Immature natural killer cell (primary cell): ENCODE data around the gene SSH2. TPM values are rescaled to one million over a fixed set of nuclear protein-coding genes. Genes with fewer than 3 reads are reported as not detected.
"Not testable (repeated sequence)": the region's sequence is repeated elsewhere in the genome, so short reads cannot be mapped to it uniquely, and the experiment has no call there.

ENCODE experiments used
- DNase-seq, 3 donors: peaks; one replicate each; pipeline ENCODE4 v3.0.0; 2022; ENCODE audit warnings: mixed read lengths in 1 of 3
- H3K27ac Mint-ChIP-seq, 6 donors: one replicate each; pipeline ENCODE4 v1.8.0; 2020; ENCODE audit warnings: mixed read lengths in 6 of 6, mild to moderate bottlenecking in 5 of 6, inconsistent platforms in 4 of 6, moderate library complexity in 3 of 6
- H3K27me3 Mint-ChIP-seq, 3 donors: one replicate each; pipeline ENCODE4 v1.8.0; 2020 to 2021; ENCODE audit warnings: low read depth in 3 of 3, mild to moderate bottlenecking in 3 of 3, mixed read lengths in 3 of 3, moderate library complexity in 3 of 3, inconsistent platforms in 1 of 3
- H3K36me3 Mint-ChIP-seq, 3 donors: one replicate each; pipeline ENCODE4 v1.8.0; 2020; ENCODE audit warnings: mixed read lengths in 3 of 3, inconsistent platforms in 2 of 3, mild to moderate bottlenecking in 2 of 3
- H3K4me1 Mint-ChIP-seq, 2 donors: one replicate each; pipeline ENCODE4 v1.8.0; 2020; ENCODE audit warnings: inconsistent platforms in 2 of 2, mild to moderate bottlenecking in 2 of 2, mixed read lengths in 2 of 2, moderate library complexity in 1 of 2
- H3K4me3 Mint-ChIP-seq, 5 donors: one replicate each; pipeline ENCODE4 v1.8.0; 2020; ENCODE audit warnings: mild to moderate bottlenecking in 5 of 5, mixed read lengths in 5 of 5, inconsistent platforms in 3 of 5, moderate library complexity in 3 of 5
- H3K9me3 Mint-ChIP-seq, 6 donors: one replicate each; pipeline ENCODE4 v1.8.0; 2020; ENCODE audit warnings: mild to moderate bottlenecking in 6 of 6, mixed read lengths in 6 of 6, inconsistent platforms in 4 of 6, moderate library complexity in 3 of 6
- polyA plus RNA-seq, 3 donors: library from polyadenylated mRNA; unstranded; fragments of 300-500 nt; fragmentation: Illumina TruSeq; gene quantifications; one replicate each; pipeline ENCODE4 v1.2.3, GENCODE V29; 2021

Gene SSH2
- polyA plus RNA-seq, 3 donors from 2014 or later: 24.2 to 61.5 (median 25.3) TPM

GRCh38 chr17:29698837-29699236 is 231.2 kb downstream of the SSH2 start:
- peak overlapping the region; percentile 5 to 82 (median 66) for H3K4me3 Mint-ChIP-seq

DNA sequence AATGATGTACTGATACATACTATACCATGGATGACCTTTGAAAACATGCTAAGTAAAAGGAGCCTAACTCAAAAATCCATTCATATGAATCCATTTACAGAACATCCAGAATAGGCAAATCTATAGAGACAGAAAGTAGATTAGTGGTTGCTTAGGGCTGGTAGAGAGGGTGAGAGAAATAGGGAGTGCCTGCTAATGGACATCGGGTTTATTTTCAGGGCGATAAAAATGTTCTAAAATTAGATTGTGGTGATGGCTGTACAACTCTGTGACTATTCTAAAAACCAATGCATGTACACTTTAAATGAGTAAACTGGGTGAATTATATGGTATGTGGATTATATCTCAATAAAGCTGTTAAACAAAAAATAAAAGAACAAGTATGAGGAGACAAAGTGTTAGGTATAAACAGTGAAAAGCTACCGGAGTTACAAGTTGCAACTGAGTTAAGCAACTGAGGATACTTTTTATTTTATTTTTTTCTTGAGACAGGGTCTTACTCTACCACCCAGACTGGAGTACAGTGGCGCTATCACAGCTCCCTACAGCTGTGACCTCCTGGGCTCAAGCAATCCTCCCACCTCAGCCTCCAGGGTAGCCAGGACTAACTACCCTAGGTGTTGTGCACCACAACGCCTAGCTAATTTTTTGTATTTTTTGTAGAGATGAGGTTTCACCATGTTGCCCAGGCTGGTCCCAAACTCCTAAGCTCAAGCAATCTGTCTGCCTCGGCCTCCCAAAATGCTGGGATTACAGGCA is 231.8 kb downstream of the SSH2 start:
- peaks cover 12 to 34% (median 25%) of the 10 kb centered on the region in 3 donors for H3K36me3 Mint-ChIP-seq
- no peak for DNase-seq
- H3K9me3 Mint-ChIP-seq: no peaks in the 10 kb centered on the region
- peaks cover 50 to 66% of the 10 kb centered on the region in 2 donors for H3K4me1 Mint-ChIP-seq
- H3K27me3 Mint-ChIP-seq: peaks cover 0 to 1% (median 0%) of the 10 kb centered on the region in 3 donors
- peak overlapping the region; percentile 83 to 93 (median 87) for H3K27ac Mint-ChIP-seq
- peak overlapping the region; percentile 61 to 82 (median 75) for H3K4me3 Mint-ChIP-seq

More at GRCh38 chr17:29698837-29699236, 231.2 kb downstream of the SSH2 start:
- Mint-ChIP-seq H3K9me3 (no peaks in the 10 kb centered on the region), H3K4me1 (peaks cover 56 to 66% of the 10 kb centered on the region in 2 donors), H3K27ac (peak overlapping the region; percentile 63 to 93 (median 86)), H3K27me3 (peaks cover 0 to 1% (median 0%) of the 10 kb centered on the region in 3 donors), H3K36me3 (peaks cover 12 to 32% (median 22%) of the 10 kb centered on the region in 3 donors)
- DNase-seq: no peak

DNA sequence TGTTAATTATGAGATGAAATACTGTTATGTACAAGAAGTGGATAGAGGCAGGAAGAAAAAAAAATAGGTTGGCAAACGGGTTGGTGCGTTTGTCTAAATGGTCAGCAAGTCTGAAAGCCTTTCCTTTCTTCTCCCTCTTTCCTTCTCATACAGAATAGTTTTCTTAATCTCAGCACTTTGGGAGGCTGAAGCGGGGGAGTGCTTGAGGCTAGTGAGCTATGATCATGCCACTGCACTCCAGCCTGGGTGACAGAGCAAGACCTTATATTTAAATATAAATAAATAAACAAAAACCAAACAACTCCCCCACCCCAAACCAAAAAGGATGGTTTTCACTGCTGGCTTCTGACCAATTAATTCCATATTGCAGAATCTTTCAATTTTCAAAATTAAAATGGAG is 232.7 kb downstream of the SSH2 start:
- Mint-ChIP-seq H3K4me3 (peak overlapping the region in 4 of 5 donors; percentile 21 to 82 (median 49)), H3K36me3 (peaks cover 12 to 27% (median 20%) of the 10 kb centered on the region in 3 donors), H3K27ac (peak overlapping the region; percentile 83 to 93 (median 87)), H3K9me3 (no peaks in the 10 kb centered on the region), H3K27me3 (peaks cover 0 to 1% (median 0%) of the 10 kb centered on the region in 3 donors), H3K4me1 (peaks cover 44 to 57% of the 10 kb centered on the region in 2 donors)
- no peak for DNase-seq

DNA sequence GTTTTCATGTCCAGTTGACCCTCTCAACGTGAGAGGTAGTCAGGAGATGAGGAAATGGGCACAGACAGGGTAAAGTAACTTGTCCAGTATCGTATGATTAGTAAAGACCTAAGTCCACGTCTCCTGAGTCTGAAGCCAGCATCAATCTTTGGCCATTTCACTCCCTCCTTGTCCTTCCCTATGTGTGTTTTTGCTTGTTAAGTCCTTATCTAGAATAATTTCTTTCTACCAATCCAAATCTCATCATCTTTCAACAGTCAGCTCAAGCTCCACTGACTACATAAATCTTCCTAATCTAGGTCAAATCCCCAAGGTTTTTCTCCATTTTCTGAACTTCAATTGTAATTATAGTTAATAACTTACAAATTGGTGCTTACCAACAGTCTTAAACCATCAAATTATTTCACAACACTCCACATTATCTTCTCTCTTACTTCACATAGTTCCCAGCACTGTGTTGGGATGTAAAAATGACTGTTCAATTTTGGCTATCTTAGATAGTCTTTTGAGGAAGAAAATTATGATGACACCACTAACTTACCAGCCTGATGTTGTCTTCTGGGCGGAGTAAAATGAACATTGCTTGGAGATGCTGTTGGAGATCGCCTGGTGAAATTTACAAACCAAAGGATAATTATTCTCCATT is 235.0 kb downstream of the SSH2 start:
- H3K4me1 Mint-ChIP-seq: peaks cover 44 to 64% of the 10 kb centered on the region in 2 donors
- no peak overlapping the region for H3K4me3 Mint-ChIP-seq
- no peaks in the 10 kb centered on the region for H3K9me3 Mint-ChIP-seq

DNA sequence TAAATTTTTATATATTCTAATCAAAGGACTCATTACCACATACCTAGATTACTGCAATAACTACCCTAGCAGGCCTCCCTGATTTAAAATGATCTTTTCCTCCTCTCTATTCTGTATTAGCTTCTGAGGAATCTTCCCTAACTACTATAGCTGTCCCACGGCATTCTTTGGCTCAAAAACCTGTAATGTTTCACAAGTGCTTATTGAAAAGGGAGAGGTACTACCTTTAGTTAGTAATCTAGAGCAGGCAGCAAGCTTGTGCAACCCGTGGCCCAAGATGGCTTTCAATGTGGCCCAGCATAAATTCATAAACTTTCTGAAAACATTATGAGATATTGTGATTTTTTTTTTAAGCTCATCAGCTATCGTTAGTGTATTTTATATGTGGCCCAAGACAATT is 236.3 kb downstream of the SSH2 start:
- no peak for DNase-seq
- peaks cover 35 to 59% of the 10 kb centered on the region in 2 donors for H3K4me1 Mint-ChIP-seq
- no peaks in the 10 kb centered on the region for H3K9me3 Mint-ChIP-seq
- peak overlapping the region in 4 of 6 donors; percentile 13 to 79 (median 46) for H3K27ac Mint-ChIP-seq
- H3K4me3 Mint-ChIP-seq: no peak overlapping the region
- H3K36me3 Mint-ChIP-seq: peaks cover 6 to 24% (median 15%) of the 10 kb centered on the region in 3 donors
- peaks cover 0 to 1% (median 0%) of the 10 kb centered on the region in 3 donors for H3K27me3 Mint-ChIP-seq

More for the DNA sequence above, 235.0 kb downstream of the SSH2 start:
- Mint-ChIP-seq H3K27me3 (peaks cover 0 to 1% (median 0%) of the 10 kb centered on the region in 3 donors), H3K36me3 (peaks cover 6 to 24% (median 15%) of the 10 kb centered on the region in 3 donors), H3K27ac (peak overlapping the region in 5 of 6 donors; percentile 13 to 77 (median 55))
- no peak for DNase-seq

- no peaks in the 10 kb centered on the region for H3K9me3 Mint-ChIP-seq
- no peaks in the 10 kb centered on the region for H3K27me3 Mint-ChIP-seq
- no peak overlapping the region for H3K4me3 Mint-ChIP-seq
- peaks cover 6 to 12% (median 8%) of the 10 kb centered on the region in 3 donors for H3K36me3 Mint-ChIP-seq
- DNase-seq: no peak
- peak overlapping the region in 3 of 6 donors; percentile 0 to 43 (median 29) for H3K27ac Mint-ChIP-seq
- H3K4me1 Mint-ChIP-seq: peaks cover 14 to 44% of the 10 kb centered on the region in 2 donors
Observed at GRCh38 chr17:29687596-29687995, 242.4 kb downstream of the SSH2 start.

DNA sequence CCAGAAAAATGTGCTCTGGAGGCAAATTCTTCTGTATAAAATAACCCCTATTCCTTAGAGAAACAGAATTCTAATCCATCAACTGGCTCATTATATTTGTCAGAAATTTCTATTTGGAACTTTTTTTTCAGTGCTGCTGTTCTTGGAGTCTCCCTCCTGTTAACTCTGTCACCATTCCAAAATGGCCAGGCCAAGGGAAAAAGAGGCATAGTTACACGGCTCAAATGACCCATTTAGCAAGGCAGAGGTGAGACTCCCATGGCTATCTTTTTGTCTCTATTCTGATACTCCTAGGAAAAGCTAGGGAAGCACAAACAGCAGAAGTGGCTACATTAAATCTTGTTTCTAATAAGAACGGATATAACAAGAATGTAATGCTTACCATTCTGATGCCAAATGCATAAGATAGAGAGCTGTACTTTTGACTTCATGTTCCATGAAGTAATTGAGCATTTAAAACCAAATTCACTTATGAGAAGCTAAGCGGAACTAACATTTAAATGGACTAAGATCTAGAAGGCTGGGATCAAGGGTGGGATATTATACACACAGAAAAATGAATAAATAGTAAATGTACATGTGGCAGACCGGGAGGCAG is 242.9 kb downstream of the SSH2 start:
- Mint-ChIP-seq H3K27me3 (no peaks in the 10 kb centered on the region), H3K9me3 (no peaks in the 10 kb centered on the region), H3K4me1 (peaks cover 19 to 49% of the 10 kb centered on the region in 2 donors), H3K4me3 (no peak overlapping the region), H3K36me3 (peaks cover 6 to 14% (median 8%) of the 10 kb centered on the region in 3 donors), H3K27ac (peak overlapping the region in 5 of 6 donors; percentile 0 to 74 (median 44))
- no peak for DNase-seq

DNA sequence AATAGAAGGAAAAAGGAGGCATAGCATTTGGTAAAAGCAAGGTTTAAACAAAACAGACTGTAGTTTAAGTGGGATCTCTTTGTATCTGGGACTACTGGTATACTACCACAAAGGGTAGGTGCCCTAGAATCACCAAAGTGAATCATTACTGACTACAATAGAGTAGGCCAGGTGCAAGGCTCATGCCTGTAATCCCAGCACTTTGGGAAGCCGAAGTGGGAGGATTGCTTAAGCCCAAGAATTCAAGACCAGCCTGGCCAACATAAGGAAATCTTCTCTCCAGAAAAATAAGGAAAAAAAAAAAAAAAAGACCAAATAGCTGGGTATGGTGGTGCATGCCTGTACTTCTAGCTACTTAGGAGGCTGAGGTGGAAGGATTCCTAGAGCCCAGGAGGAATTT is 246.5 kb downstream of the SSH2 start:
- Mint-ChIP-seq H3K27ac (peak overlapping the region in 4 of 6 donors; percentile 5 to 40 (median 31)), H3K4me1 (peaks cover 18 to 49% of the 10 kb centered on the region in 2 donors), H3K36me3 (peaks cover 6 to 13% (median 13%) of the 10 kb centered on the region in 3 donors), H3K27me3 (no peaks in the 10 kb centered on the region), H3K4me3 (no peak overlapping the region), H3K9me3 (no peaks in the 10 kb centered on the region)
- DNase-seq: no peak

GRCh38 chr17:29682987-29683386 is 247.0 kb downstream of the SSH2 start:
- Mint-ChIP-seq H3K27ac (peak overlapping the region; percentile 5 to 84 (median 68)), H3K36me3 (peaks cover 6 to 13% (median 13%) of the 10 kb centered on the region in 3 donors), H3K4me1 (peaks cover 18 to 49% of the 10 kb centered on the region in 2 donors), H3K27me3 (no peaks in the 10 kb centered on the region), H3K9me3 (no peaks in the 10 kb centered on the region), H3K4me3 (no peak overlapping the region)
- DNase-seq: no peak

DNA sequence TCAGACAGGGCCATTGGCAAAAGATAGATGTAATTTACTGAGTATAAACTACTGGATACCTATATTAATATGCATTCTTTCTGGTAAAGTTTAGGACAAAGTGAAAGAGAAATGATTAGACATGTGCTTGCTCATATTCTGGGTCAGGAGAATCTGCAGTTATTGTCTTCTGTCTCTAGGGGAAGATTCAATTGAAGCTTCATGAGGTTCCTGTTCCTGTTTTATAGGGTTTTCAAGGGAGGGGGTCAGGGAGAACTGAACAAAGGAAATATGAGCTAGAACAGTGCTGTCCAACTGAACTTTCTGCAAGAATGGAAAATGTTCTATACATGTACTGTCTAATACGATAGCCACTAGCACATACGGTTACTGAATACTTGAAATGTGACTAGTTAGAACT is 248.0 kb downstream of the SSH2 start:
- H3K27ac Mint-ChIP-seq: peak overlapping the region; percentile 5 to 86 (median 70)
- no peaks in the 10 kb centered on the region for H3K9me3 Mint-ChIP-seq
- H3K4me3 Mint-ChIP-seq: no peak overlapping the region
- DNase-seq: peak in 1 of 3 donors; percentile 6
- H3K4me1 Mint-ChIP-seq: peaks cover 22 to 48% of the 10 kb centered on the region in 2 donors
- peaks cover 6 to 17% (median 8%) of the 10 kb centered on the region in 3 donors for H3K36me3 Mint-ChIP-seq
- no peaks in the 10 kb centered on the region for H3K27me3 Mint-ChIP-seq

DNA sequence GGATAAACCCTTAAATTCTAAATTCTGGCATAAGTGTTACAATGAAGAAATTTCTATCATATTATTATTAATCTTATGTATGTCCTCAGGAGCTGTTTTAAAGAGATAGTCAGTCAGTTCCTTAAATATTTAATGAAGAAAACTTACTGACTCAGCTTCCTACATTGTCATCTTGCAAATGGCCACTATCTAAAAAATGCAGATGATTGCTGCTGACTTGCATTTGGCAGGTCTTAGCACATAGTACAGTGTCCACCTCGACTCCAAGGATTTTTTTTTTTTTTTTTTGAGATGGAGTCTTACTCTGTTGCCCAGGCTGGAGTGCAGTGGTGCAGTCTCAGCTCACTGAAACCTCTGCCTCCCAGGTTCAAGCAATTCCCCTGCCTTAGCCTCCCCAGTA is 252.2 kb downstream of the SSH2 start:
- peak overlapping the region in 1 of 6 donors; percentile 82 for H3K27ac Mint-ChIP-seq
- H3K36me3 Mint-ChIP-seq: peaks cover 4 to 33% (median 9%) of the 10 kb centered on the region in 3 donors
- no peaks in the 10 kb centered on the region for H3K9me3 Mint-ChIP-seq
- H3K27me3 Mint-ChIP-seq: no peaks in the 10 kb centered on the region
- no peak for DNase-seq
- peaks cover 31 to 53% of the 10 kb centered on the region in 2 donors for H3K4me1 Mint-ChIP-seq
- no peak overlapping the region for H3K4me3 Mint-ChIP-seq

DNA sequence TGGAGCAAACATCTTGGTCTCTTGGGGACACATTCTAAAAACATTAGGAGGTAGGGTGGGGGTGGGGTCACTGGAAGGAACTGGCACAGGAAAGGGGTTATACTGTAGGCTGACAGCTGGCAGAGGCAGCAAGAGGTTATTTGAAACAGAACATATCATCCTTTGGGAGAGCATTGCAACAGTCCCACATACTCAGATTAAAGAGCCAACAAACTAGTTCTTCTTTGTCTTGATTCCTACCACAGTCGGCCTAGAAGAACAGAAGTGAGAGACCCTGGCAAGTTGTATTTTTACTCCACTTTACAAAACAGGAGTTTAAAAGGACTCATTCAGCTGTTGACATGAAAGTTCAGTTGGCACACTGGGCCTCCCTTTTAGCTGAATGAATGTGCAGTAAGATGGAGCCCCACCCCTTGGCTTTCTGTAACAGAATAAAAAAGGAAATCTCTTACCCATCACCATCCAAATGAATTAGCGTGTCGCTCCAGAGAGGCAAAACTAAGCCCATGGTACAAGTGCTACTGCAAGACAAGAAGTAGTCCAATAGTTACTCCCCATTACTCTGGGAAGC is 252.7 kb downstream of the SSH2 start:
- Mint-ChIP-seq H3K36me3 (peaks cover 5 to 33% (median 9%) of the 10 kb centered on the region in 3 donors), H3K27ac (peak overlapping the region in 5 of 6 donors; percentile 55 to 91 (median 73)), H3K27me3 (no peaks in the 10 kb centered on the region), H3K4me1 (peaks cover 28 to 47% of the 10 kb centered on the region in 2 donors), H3K4me3 (peak overlapping the region in 1 of 5 donors; percentile 30), H3K9me3 (no peaks in the 10 kb centered on the region)
- no peak for DNase-seq

GRCh38 chr17:29675961-29676360 is 254.1 kb downstream of the SSH2 start:
- peaks cover 9 to 38% (median 12%) of the 10 kb centered on the region in 3 donors for H3K36me3 Mint-ChIP-seq
- not testable (repeated sequence) for DNase-seq, H3K27me3 Mint-ChIP-seq, H3K27ac Mint-ChIP-seq, H3K4me3 Mint-ChIP-seq, H3K9me3 Mint-ChIP-seq
- H3K4me1 Mint-ChIP-seq: peaks cover 20 to 37% of the 10 kb centered on the region in 2 donors
